Natural killer cell (primary cell): ENCODE results near the gene GATAD2A. TPM values are rescaled to one million over a fixed set of nuclear protein-coding genes. Genes with fewer than 3 reads are reported as not detected.

ENCODE experiments used
- ATAC-seq, 3 donors: fragments of 150-1000 bp in 2 of 3; fragments of 200-7000 bp in 1 of 3; cut with Tn5 transposase; 1 replicate in 1 of 3; 2 replicates in 2 of 3; pipeline ENCODE4 v1.10.0; 2021; ENCODE audit warnings: mild to moderate bottlenecking in 2 of 3, moderate library complexity in 2 of 3
- DNase-seq, 2 donors: peaks; one replicate each; pipeline versions ENCODE4 v3.0.0 to v3.0.0-alpha.2; 2013 to 2021; ENCODE audit warnings: mixed read lengths in 1 of 2
- H3K27ac ChIP-seq: one replicate; pipeline ENCODE4 v1.5.1; 2013; ENCODE audit warnings: mild to moderate bottlenecking, low read length
- H3K27me3 ChIP-seq: one replicate; pipeline ENCODE4 v1.6.1; 2013; ENCODE audit warnings: low read length; ENCODE audit not compliant: control insufficient read depth, insufficient read depth
- H3K36me3 ChIP-seq: one replicate; pipeline ENCODE4 v1.6.1; 2013; ENCODE audit warnings: low read length; ENCODE audit not compliant: control insufficient read depth, insufficient read depth
- H3K4me1 ChIP-seq: one replicate; pipeline ENCODE4 v1.6.1; 2013; ENCODE audit warnings: low read length; ENCODE audit not compliant: control insufficient read depth, insufficient read depth
- H3K4me3 ChIP-seq: one replicate; pipeline ENCODE4 v1.5.1; 2013; ENCODE audit warnings: low read length
- H3K9me3 ChIP-seq: one replicate; pipeline ENCODE4 v1.6.1; 2013; ENCODE audit warnings: low read length; ENCODE audit not compliant: control insufficient read depth, insufficient read depth
- H3K27ac Mint-ChIP-seq, 2 donors: one replicate each; pipeline ENCODE4 v1.8.0; 2022; ENCODE audit warnings: mild to moderate bottlenecking in 2 of 2, mixed read lengths in 2 of 2, moderate library complexity in 1 of 2
- H3K27me3 Mint-ChIP-seq, 2 donors: one replicate each; pipeline ENCODE4 v1.8.0; 2022; ENCODE audit warnings: low read depth in 2 of 2, mixed read lengths in 2 of 2
- H3K36me3 Mint-ChIP-seq: one replicate; pipeline ENCODE4 v1.8.0; 2022; ENCODE audit warnings: mixed read lengths
- H3K4me1 Mint-ChIP-seq, 2 donors: one replicate each; pipeline ENCODE4 v1.8.0; 2022; ENCODE audit warnings: mixed read lengths in 2 of 2
- H3K4me3 Mint-ChIP-seq: one replicate; pipeline ENCODE4 v1.8.0; 2022; ENCODE audit warnings: mild to moderate bottlenecking, moderate library complexity, mixed read lengths
- H3K9me3 Mint-ChIP-seq, 2 donors: one replicate each; pipeline ENCODE4 v1.8.0; 2022; ENCODE audit warnings: mixed read lengths in 2 of 2
- CTCF ChIP-seq: fragments of 200-600 bp; IDR thresholded peaks from one replicate; pipeline ENCODE4 v1.8.0; 2022; ENCODE audit warnings: antibody characterized with exemption
- WGBS: methylation state at CpG from one replicate; pipeline ENCODE4 v1.1.7; 2013; ENCODE audit warnings: missing lambda C conversion rate; ENCODE audit not compliant: insufficient coverage; 5-methylcytosine and 5-hydroxymethylcytosine counted together
- intact Hi-C: fragments of 100-400 bp; cut with micrococcal nuclease; formaldehyde crosslinking; loops from one replicate; pipeline ENCODE4 v1.14.2; 2022
- total RNA-seq, 4 donors: library from RNA; stranded (reverse); fragments of 120-200 nt in 1 of 4; gene quantifications; one replicate each; pipeline versions ENCODE4 v1.2.3 to v1.2.4, GENCODE V29; 2013 to 2022

Gene GATAD2A
- total RNA-seq, 3 donors from 2014 or later (not counting 1 experiment from before 2014, with no cell fraction given) = 209 to 232 (median 230) TPM

GRCh38 chr19:19361075-19361594 lies 44.3 kb upstream of the GATAD2A start:
- Histone ChIP-seq H3K4me3 (no peak overlapping the region), H3K27me3 (no peaks in the 10 kb centered on the region), H3K27ac (no peak overlapping the region), H3K9me3 (no peaks in the 10 kb centered on the region), H3K4me1 (peaks cover 28% of the 10 kb centered on the region), H3K36me3 (peaks cover 7% of the 10 kb centered on the region)
- H3K9me3 Mint-ChIP-seq = no peaks in the 10 kb centered on the region
- H3K27ac Mint-ChIP-seq = peak overlapping the region; percentile 45 to 86
- no peaks in the 10 kb centered on the region for H3K27me3 Mint-ChIP-seq
- ATAC-seq (peak; percentile 86 to 90 (median 86)), DNase-seq (peak; percentile 71 to 89)
- H3K36me3 Mint-ChIP-seq = no peaks in the 10 kb centered on the region
- TF ChIP-seq CTCF = peak; percentile 79
- peak overlapping the region; percentile 35 for H3K4me3 Mint-ChIP-seq
- intact Hi-C loops = no loop called here
- H3K4me1 Mint-ChIP-seq = peaks cover 14 to 23% of the 10 kb centered on the region in 2 donors
- 17% methylated on average over 14 of the region's 14 CpGs for WGBS

- no peak for DNase-seq
- Histone ChIP-seq H3K9me3 (no peaks in the 10 kb centered on the region), H3K27me3 (no peaks in the 10 kb centered on the region), H3K36me3 (peaks cover under 1% of the 10 kb centered on the region), H3K27ac (no peak overlapping the region), H3K4me1 (peaks cover 38% of the 10 kb centered on the region), H3K4me3 (no peak overlapping the region)
- H3K27ac Mint-ChIP-seq = peak overlapping the region; percentile 73 to 86
- H3K36me3 Mint-ChIP-seq = no peaks in the 10 kb centered on the region
- intact Hi-C loops = no loop called here
- H3K27me3 Mint-ChIP-seq = no peaks in the 10 kb centered on the region
- no peak for ATAC-seq
- 96% methylated on average over 4 of the region's 4 CpGs for WGBS
- no peak for TF ChIP-seq CTCF
- no peak overlapping the region for H3K4me3 Mint-ChIP-seq
- no peaks in the 10 kb centered on the region for H3K9me3 Mint-ChIP-seq
- H3K4me1 Mint-ChIP-seq = peaks cover 14 to 29% of the 10 kb centered on the region in 2 donors
Observed at GRCh38 chr19:19362075-19362474, 43.4 kb upstream of the GATAD2A start.

- no peak overlapping the region for H3K4me3 ChIP-seq
- no peak overlapping the region for H3K27ac ChIP-seq
- Mint-ChIP-seq H3K36me3 (no peaks in the 10 kb centered on the region), H3K27ac (peak overlapping the region; percentile 46 to 59), H3K4me1 (peaks cover 8 to 18% of the 10 kb centered on the region in 2 donors), H3K4me3 (peak overlapping the region; percentile 62), H3K27me3 (no peaks in the 10 kb centered on the region), H3K9me3 (no peaks in the 10 kb centered on the region)
- WGBS = 56% methylated on average over 18 of the region's 18 CpGs
- no peaks in the 10 kb centered on the region for H3K27me3 ChIP-seq
- DNase-seq (peak; percentile 58 to 86), ATAC-seq (peak; percentile 78 to 83 (median 79))
- intact Hi-C loops = loop anchor here (1.0 to 2.0 kb wide), 2 partner anchors 40 to 124 kb away; no protein-coding TSS in a partner anchor
- H3K4me1 ChIP-seq = peaks cover 29% of the 10 kb centered on the region
- H3K9me3 ChIP-seq = no peaks in the 10 kb centered on the region
- peak; percentile 95 for TF ChIP-seq CTCF
- H3K36me3 ChIP-seq = no peaks in the 10 kb centered on the region
Observed at GRCh38 chr19:19366434-19367396, 38.8 kb upstream of the GATAD2A start.
